Tibial nerve (tissue), 4 donors: ENCODE results near the gene UBB.

Source experiments
- EP300 ChIP-seq, 2 donors: sonication (generic); formaldehyde crosslinking; IDR thresholded peaks; one replicate each; pipeline ENCODE4 v1.6.1; 2017; ENCODE audit warnings: antibody characterized with exemption in 2 of 2, mild to moderate bottlenecking in 1 of 2
- TF ChIP-seq, protein P1 (sequence below), 5 experiments: fragments of 200-600 bp in 3 of 5; fragments of 450-650 bp in 2 of 5; sonication (generic) in 3 of 5; IDR thresholded peaks; one replicate each; pipeline ENCODE4 v1.5.1; 2016 to 2019; ENCODE audit warnings: antibody characterized with exemption in 5 of 5, mild to moderate bottlenecking in 3 of 5, moderate library complexity in 2 of 5

DNA sequence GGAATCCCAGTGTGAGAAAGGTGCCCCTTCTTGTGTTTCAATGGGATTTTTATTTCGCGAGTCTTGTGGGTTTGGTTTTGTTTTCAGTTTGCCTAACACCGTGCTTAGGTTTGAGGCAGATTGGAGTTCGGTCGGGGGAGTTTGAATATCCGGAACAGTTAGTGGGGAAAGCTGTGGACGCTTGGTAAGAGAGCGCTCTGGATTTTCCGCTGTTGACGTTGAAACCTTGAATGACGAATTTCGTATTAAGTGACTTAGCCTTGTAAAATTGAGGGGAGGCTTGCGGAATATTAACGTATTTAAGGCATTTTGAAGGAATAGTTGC lies 567 bp downstream of the UBB start:
- TF ChIP-seq, protein P1, sequence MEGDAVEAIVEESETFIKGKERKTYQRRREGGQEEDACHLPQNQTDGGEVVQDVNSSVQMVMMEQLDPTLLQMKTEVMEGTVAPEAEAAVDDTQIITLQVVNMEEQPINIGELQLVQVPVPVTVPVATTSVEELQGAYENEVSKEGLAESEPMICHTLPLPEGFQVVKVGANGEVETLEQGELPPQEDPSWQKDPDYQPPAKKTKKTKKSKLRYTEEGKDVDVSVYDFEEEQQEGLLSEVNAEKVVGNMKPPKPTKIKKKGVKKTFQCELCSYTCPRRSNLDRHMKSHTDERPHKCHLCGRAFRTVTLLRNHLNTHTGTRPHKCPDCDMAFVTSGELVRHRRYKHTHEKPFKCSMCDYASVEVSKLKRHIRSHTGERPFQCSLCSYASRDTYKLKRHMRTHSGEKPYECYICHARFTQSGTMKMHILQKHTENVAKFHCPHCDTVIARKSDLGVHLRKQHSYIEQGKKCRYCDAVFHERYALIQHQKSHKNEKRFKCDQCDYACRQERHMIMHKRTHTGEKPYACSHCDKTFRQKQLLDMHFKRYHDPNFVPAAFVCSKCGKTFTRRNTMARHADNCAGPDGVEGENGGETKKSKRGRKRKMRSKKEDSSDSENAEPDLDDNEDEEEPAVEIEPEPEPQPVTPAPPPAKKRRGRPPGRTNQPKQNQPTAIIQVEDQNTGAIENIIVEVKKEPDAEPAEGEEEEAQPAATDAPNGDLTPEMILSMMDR (IDR thresholded peaks at IDR 0.05), result no peak
- no peak for TF ChIP-seq EP300 (IDR thresholded peaks at IDR 0.05)
